Hepatocyte (in vitro differentiated cells): ENCODE data around the gene DIDO1.

Source experiments
- EZH2 ChIP-seq: fragments of 200-600 bp; sonication (generic); IDR thresholded peaks from 2 replicates; pipeline ENCODE4 v1.6.1; 2016; ENCODE audit warnings: antibody characterized with exemption, mild to moderate bottlenecking, borderline replicate concordance
- EZH2phosphoT487 ChIP-seq: fragments of 200-600 bp; sonication (generic); IDR thresholded peaks from one replicate; pipeline ENCODE4 v1.6.1; 2018; ENCODE audit warnings: antibody characterized with exemption, mild to moderate bottlenecking, low read depth, moderate library complexity; ENCODE audit not compliant: unreplicated experiment, severe bottlenecking
- TF ChIP-seq, protein P1 (sequence below): fragments of 200-600 bp; sonication (generic); IDR thresholded peaks from 2 replicates; pipeline ENCODE4 v1.5.1; 2016; ENCODE audit warnings: antibody characterized with exemption, mild to moderate bottlenecking; ENCODE audit not compliant: poor library complexity

DNA sequence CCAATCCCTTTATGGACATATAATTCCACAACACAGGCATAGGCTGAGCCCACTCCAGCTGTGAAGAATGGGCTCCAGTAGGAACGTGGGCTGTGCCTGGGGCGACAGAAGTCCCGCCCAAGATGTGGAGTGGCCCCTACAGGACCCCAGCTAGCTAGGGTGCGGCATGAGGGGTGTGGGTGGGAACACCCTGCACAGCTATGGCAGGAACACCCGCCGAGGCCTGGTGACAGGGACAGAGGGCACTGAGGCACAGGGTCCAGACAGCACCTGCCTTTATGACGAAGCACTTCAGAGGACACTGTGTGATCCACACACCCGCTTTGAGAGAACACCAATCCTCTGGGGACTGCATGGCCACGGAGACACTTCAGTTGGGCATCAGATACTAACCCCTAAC is 36.4 kb downstream of the DIDO1 start:
- TF ChIP-seq, protein P1, sequence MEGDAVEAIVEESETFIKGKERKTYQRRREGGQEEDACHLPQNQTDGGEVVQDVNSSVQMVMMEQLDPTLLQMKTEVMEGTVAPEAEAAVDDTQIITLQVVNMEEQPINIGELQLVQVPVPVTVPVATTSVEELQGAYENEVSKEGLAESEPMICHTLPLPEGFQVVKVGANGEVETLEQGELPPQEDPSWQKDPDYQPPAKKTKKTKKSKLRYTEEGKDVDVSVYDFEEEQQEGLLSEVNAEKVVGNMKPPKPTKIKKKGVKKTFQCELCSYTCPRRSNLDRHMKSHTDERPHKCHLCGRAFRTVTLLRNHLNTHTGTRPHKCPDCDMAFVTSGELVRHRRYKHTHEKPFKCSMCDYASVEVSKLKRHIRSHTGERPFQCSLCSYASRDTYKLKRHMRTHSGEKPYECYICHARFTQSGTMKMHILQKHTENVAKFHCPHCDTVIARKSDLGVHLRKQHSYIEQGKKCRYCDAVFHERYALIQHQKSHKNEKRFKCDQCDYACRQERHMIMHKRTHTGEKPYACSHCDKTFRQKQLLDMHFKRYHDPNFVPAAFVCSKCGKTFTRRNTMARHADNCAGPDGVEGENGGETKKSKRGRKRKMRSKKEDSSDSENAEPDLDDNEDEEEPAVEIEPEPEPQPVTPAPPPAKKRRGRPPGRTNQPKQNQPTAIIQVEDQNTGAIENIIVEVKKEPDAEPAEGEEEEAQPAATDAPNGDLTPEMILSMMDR: no peak
- TF ChIP-seq EZH2phosphoT487 (no peak), EZH2 (no peak)
